Measurements from ENCODE around the gene ATP1A4.

The ATP1A4 gene

GRCh38 chr1:160207118-160207650 lies 55.8 kb downstream of the ATP1A4 start:
- peaks cover 11 to 15% of the 10 kb centered on the region in 2 experiments for H3K4me1 ChIP-seq (ENCODE audit: control insufficient read depth in 1 of 2, insufficient read depth in 1 of 2, low read depth in 1 of 2, low read length in 1 of 2)
- H3K27ac ChIP-seq, result no peak overlapping the region
- peaks cover 24% of the 10 kb centered on the region for H3K27me3 ChIP-seq
- H3K9me3 ChIP-seq, result no peaks in the 10 kb centered on the region
- no peak for TF ChIP-seq CTCF (IDR thresholded peaks at IDR 0.05)
- no peak overlapping the region for H3K4me3 ChIP-seq (ENCODE audit: low read depth in 1 of 2, low read length in 1 of 2)
- H3K36me3 ChIP-seq, result peaks cover 26% of the 10 kb centered on the region

GRCh38 chr1:160207771-160208556 lies 56.6 kb downstream of the ATP1A4 start:
- Histone ChIP-seq H3K36me3 (peaks cover 32% of the 10 kb centered on the region), H3K27me3 (peaks cover 24% of the 10 kb centered on the region), H3K4me1 (ENCODE audit: control insufficient read depth in 1 of 2, insufficient read depth in 1 of 2, low read depth in 1 of 2, low read length in 1 of 2) (peaks cover 11 to 15% of the 10 kb centered on the region in 2 experiments), H3K4me3 (ENCODE audit: low read depth in 1 of 2, low read length in 1 of 2) (no peak overlapping the region), H3K27ac (no peak overlapping the region), H3K9me3 (no peaks in the 10 kb centered on the region)
- no peak for TF ChIP-seq CTCF (IDR thresholded peaks at IDR 0.05)

GRCh38 chr1:160208557-160209320 lies 57.3 kb downstream of the ATP1A4 start:
- H3K36me3 ChIP-seq, result peaks cover 40% of the 10 kb centered on the region
- H3K4me1 ChIP-seq (ENCODE audit: control insufficient read depth in 1 of 2, insufficient read depth in 1 of 2, low read depth in 1 of 2, low read length in 1 of 2), result peaks cover 11 to 15% of the 10 kb centered on the region in 2 experiments
- H3K9me3 ChIP-seq, result no peaks in the 10 kb centered on the region
- no peak for TF ChIP-seq CTCF (IDR thresholded peaks at IDR 0.05)
- H3K27me3 ChIP-seq, result peaks cover 24% of the 10 kb centered on the region
- H3K4me3 ChIP-seq (ENCODE audit: low read depth in 1 of 2, low read length in 1 of 2), result no peak overlapping the region
- H3K27ac ChIP-seq, result no peak overlapping the region

- H3K27ac ChIP-seq, result no peak overlapping the region
- TF ChIP-seq CTCF (IDR thresholded peaks at IDR 0.05), result no peak
- no peaks in the 10 kb centered on the region for H3K9me3 ChIP-seq
- peaks cover 11 to 13% of the 10 kb centered on the region in 2 experiments for H3K4me1 ChIP-seq (ENCODE audit: control insufficient read depth in 1 of 2, insufficient read depth in 1 of 2, low read depth in 1 of 2, low read length in 1 of 2)
- H3K4me3 ChIP-seq (ENCODE audit: low read depth in 1 of 2, low read length in 1 of 2), result no peak overlapping the region
- H3K36me3 ChIP-seq, result peaks cover 47% of the 10 kb centered on the region
- H3K27me3 ChIP-seq, result peaks cover 21% of the 10 kb centered on the region
Observed at GRCh38 chr1:160209321-160210046, 58.1 kb downstream of the ATP1A4 start.

- H3K27me3 ChIP-seq, result peaks cover 10% of the 10 kb centered on the region
- TF ChIP-seq CTCF (IDR thresholded peaks at IDR 0.05), result no peak
- no peak overlapping the region for H3K4me3 ChIP-seq (ENCODE audit: low read depth in 1 of 2, low read length in 1 of 2)
- H3K36me3 ChIP-seq, result peaks cover 58% of the 10 kb centered on the region
- H3K4me1 ChIP-seq (ENCODE audit: control insufficient read depth in 1 of 2, insufficient read depth in 1 of 2, low read depth in 1 of 2, low read length in 1 of 2), result peaks cover 5 to 6% of the 10 kb centered on the region in 2 experiments
- H3K27ac ChIP-seq, result no peak overlapping the region
- H3K9me3 ChIP-seq, result no peaks in the 10 kb centered on the region
Observed at GRCh38 chr1:160210561-160210960, 59.2 kb downstream of the ATP1A4 start.
